AG09319 (cell line): ENCODE data around the gene STK17B.
"Not testable (repeated sequence)": the region's sequence is repeated elsewhere in the genome, so short reads cannot be mapped to it uniquely, and the experiment has no call there.

Experiments used
- DNase-seq: peaks from one replicate; pipeline ENCODE4 v3.0.0-alpha.2; 2010; ENCODE audit warnings: low read depth; ENCODE audit errors: extremely low read depth
- TF ChIP-seq, protein P1 (sequence below): IDR thresholded peaks from 2 replicates; pipeline ENCODE4 v1.5.1; 2011; ENCODE audit warnings: low read depth, mild to moderate bottlenecking, inconsistent platforms, low read length, moderate library complexity

The STK17B gene

DNA sequence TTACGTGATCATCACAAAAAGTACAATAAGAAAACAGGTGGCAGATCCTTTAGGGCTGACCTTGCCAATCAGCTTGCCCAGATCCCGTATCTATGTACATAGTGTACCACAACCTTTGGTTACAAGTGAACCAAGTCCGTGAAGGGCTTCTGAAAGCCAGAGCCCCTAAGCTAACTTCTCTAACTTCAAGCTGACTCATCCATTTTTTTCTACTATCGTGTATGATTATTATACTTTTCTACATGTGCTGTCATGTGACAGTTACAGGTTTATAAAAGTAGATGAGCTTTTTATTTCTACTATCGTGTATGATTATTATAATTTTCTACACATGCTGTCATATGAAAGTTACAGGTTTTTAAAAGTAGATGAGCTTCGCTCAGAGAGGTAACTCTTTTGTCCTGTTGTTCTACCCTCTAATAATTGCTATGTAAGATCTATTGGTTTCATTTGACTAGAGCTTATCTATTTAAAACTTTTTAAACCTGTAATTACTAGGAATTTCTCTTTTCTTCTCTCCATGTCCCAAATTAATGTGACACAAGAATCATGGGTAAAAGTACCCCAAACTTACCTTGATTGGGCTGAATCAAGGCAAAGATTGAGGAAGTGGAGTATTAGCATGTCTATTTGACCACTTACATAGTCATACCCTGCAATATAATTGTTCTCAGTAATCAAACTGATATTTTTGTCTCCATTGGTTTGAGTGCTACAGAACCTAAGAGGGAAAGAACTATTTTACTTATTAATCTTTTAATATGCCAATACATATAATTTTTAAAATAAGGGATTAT lies 73.3 kb downstream of the STK17B start:
- DNase-seq, result no peak
- TF ChIP-seq, protein P1, sequence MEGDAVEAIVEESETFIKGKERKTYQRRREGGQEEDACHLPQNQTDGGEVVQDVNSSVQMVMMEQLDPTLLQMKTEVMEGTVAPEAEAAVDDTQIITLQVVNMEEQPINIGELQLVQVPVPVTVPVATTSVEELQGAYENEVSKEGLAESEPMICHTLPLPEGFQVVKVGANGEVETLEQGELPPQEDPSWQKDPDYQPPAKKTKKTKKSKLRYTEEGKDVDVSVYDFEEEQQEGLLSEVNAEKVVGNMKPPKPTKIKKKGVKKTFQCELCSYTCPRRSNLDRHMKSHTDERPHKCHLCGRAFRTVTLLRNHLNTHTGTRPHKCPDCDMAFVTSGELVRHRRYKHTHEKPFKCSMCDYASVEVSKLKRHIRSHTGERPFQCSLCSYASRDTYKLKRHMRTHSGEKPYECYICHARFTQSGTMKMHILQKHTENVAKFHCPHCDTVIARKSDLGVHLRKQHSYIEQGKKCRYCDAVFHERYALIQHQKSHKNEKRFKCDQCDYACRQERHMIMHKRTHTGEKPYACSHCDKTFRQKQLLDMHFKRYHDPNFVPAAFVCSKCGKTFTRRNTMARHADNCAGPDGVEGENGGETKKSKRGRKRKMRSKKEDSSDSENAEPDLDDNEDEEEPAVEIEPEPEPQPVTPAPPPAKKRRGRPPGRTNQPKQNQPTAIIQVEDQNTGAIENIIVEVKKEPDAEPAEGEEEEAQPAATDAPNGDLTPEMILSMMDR, result no peak

DNA sequence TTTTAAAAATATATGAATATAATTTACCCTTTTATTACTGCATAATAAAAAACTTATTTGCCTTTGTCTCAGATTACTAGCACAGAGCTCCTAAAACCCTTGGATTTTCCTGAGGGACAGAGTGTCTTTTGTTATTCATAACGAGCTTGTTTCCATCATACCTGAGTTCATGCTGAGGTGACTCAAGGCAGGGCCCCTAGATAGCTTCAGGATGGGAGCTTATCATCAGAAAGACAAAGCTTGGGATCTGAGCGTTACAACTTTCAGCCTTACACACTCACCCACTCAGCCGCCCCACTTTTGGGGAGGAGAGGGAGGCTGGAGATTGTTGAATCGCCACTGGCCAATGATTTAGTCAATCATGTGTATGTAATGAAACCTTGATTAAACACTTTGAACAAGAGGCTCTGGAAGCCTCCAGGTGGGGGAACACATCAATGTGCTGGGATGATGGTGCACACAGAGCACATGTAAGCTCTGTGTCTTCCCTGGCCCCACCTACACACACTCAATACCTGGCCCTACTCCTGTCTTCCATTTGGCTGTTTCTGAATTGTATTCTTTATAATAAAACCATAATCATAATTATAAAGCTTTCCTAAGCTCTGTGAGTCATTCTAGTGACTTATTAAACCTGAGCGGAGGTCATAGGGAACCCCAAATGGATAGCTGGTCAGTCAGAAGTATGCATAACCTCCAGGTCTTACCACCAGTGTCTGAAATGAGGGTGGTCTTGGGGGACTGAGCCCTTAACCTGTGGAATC lies 74.2 kb downstream of the STK17B start:
- TF ChIP-seq, protein P1, result no peak
- DNase-seq, result no peak

DNA sequence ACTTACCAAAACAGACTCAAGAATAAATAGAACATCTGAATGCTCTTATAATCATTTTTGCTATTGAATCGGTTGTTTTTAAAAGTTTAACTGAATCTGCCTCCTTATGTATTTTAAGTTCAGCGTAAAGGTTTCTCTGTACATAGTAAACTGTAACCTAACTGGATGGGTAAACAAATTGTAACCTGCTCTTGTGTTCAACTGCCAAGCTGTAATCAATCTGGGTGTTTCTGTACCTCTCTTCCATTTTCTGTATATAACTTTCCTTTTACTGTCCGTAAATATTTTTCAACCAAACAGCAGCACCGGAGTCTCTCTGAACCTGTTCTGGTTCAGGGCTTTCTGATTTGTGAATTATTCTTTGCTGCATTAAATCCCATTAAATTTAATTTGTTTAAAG lies 75.1 kb downstream of the STK17B start:
- TF ChIP-seq, protein P1, result no peak
- DNase-seq, result no peak

DNA sequence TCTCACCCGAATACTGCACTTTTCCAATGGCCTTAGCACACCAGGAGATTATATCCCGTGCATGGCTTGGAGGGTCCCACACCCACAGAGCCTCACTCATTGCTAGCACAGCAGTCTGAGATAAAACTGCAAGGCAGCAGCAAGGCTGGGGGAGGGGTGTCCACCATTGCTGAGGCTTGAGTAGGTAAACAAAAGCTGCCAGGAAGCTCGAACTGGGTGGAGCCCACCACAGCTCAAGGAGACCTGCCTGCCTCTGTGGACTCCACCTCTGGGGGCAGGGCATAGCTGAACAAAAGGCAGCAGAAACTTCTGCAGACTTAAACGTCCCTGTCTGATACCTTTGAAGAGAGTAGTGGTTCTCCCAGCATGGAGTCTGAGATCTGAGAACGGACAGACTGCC lies 81.9 kb downstream of the STK17B start:
- not testable (repeated sequence) for DNase-seq

DNA sequence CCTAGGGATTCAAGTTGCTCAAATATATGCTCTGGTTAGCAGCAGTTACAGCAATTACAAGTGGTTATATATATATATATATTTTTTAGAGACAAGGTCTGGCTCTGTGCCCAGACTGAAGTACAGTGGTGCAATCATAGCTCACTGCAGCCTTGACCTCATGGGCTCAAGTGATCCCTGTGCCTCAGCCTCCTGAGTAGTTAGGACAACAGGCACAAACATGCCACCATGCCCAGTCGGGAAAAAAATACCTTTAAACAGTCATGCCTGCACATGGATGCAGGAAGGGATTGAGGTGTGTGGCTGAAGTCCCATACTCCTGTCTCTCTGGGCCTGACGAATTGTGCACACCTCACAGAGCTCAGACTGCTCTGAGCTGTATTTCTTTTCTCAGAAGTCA lies 83.2 kb downstream of the STK17B start:
- TF ChIP-seq, protein P1, result no peak
- no peak for DNase-seq

DNA sequence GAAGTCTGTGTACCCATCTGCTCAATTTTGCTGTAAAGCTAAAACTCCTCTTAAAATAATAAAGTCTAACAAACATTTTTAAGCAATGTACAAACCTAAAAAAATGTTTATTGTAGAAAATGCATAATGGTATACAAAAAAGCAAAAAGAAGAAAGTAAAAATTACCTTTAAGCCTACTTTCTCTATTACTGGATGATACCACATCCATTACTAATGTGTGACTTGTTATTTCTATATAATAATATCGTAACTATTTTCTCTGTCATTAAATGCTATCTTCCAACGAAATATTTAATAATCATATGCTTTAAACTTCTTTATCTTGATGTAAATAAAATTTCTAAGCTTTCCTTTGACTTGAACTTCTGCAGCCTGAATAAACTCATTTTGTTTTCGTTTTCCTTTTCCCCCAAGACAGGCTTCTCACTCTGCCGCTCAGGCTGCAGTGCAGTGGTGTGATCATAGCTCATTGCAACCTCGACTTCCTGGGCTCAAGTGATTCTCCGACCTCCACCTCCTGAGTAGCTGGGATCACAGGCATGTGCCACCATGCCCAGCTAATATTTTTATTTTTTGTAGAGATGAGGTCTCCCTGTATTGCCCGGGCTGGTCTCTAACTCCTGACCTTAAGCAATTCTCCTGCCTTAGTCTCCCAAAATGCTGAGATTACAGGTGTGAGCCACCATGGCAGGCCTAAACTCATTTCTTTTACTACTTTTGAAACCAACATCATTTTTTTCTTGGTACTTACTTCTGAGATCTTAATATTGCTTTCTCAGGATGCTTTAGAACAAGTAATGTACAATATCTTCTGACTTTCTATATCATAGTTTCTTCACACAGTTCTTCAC lies 84.6 kb downstream of the STK17B start:
- no peak for DNase-seq
- TF ChIP-seq, protein P1, result no peak

DNA sequence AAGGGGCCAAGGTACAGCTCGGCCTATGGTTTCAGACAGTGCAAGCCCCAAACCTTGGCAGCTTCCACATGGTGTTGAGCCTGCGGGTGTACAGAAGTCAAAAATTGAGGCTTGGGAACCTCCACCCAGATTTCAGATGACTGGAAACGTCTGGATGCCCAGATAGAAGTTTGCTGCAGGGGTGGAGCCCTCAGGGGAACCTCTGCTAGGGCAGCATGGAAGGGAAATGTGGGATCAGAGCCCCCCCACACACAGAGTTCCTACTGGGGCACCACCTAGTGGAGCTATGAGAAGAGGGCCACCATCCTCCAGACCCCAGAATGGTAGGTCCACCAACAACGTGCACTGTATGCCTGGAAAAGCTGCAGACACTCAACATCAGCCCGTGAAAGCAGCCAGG lies 87.8 kb downstream of the STK17B start:
- TF ChIP-seq, protein P1, result no peak
- no peak for DNase-seq
